Measurements from ENCODE around the gene CMTM2.

Gene CMTM2

DNA sequence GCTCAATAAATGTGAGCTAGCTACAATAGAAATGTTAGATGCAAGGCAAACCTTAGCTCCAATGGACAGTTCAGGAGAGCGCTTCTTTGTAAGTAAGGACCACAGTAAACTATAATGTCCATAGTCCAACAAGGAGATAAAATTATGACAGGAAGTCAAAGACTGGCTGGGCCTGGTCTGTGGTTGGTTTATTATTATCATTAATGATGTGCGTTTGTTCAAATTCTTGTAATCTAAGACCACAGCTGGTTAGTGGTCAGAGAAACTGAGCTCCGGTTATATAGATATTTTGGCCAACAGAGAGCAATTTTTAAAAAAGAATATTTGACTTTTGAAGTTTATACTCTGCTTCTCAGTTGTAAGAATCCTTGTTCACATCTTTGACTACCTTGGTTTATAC lies 4.7 kb upstream of the CMTM2 start:
- no peaks in the 10 kb centered on the region for H3K9me3 ChIP-seq (ENCODE audit: control insufficient read depth, low read length)
- no peak overlapping the region for H3K4me3 ChIP-seq (ENCODE audit: low read length)
- H3K36me3 ChIP-seq (ENCODE audit: control insufficient read depth, insufficient read depth, low read length): no peaks in the 10 kb centered on the region
- H3K4me1 ChIP-seq (ENCODE audit: control insufficient read depth, insufficient read depth, low read length): no peaks in the 10 kb centered on the region
- peaks cover 14% of the 10 kb centered on the region for H3K27me3 ChIP-seq (ENCODE audit: control insufficient read depth, insufficient read depth, low read length)
- H3K9ac ChIP-seq (ENCODE audit: low read length): no peak overlapping the region

GRCh38 chr16:66575060-66575459 lies 4.2 kb upstream of the CMTM2 start:
- Histone ChIP-seq H3K4me3 (ENCODE audit: low read length) (no peak overlapping the region), H3K9ac (ENCODE audit: low read length) (no peak overlapping the region), H3K36me3 (ENCODE audit: control insufficient read depth, insufficient read depth, low read length) (no peaks in the 10 kb centered on the region), H3K27me3 (ENCODE audit: control insufficient read depth, insufficient read depth, low read length) (peaks cover 14% of the 10 kb centered on the region), H3K4me1 (ENCODE audit: control insufficient read depth, insufficient read depth, low read length) (no peaks in the 10 kb centered on the region), H3K9me3 (ENCODE audit: control insufficient read depth, low read length) (no peaks in the 10 kb centered on the region)

GRCh38 chr16:66576296-66576695 lies 3.0 kb upstream of the CMTM2 start:
- no peak overlapping the region for H3K9ac ChIP-seq (ENCODE audit: low read length)
- H3K4me1 ChIP-seq (ENCODE audit: control insufficient read depth, insufficient read depth, low read length): no peaks in the 10 kb centered on the region
- H3K9me3 ChIP-seq (ENCODE audit: control insufficient read depth, low read length): no peaks in the 10 kb centered on the region
- no peak overlapping the region for H3K4me3 ChIP-seq (ENCODE audit: low read length)
- H3K27me3 ChIP-seq (ENCODE audit: control insufficient read depth, insufficient read depth, low read length): peaks cover 14% of the 10 kb centered on the region
- no peaks in the 10 kb centered on the region for H3K36me3 ChIP-seq (ENCODE audit: control insufficient read depth, insufficient read depth, low read length)

DNA sequence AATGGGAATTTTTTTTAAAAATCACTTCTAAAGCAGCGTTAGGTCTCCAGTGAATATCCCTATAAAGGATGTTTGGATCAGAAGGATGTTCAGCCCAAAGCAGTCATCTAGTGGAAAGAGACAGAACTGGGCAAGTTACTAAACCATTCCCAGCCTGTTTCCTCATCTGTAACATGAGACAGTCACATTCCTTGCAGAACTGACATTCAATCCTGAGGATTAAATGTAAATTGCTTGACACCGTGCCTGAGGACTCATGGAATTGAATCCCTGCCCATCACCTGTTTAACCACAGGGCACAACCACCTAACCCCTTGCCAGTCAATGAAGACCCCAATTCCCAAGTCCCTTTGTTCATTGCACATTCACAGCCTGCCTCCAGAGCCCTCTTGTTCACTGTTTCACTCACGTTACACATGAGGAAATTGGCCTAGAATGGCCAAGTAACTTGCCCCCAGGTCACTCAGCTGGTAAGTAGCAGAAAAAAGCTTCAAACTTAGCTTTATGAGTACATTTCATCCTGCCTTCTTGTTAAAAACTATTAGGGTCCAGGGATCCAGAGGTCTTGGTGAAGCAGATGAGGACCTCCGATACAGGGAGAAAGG lies 1.4 kb downstream of the CMTM2 start:
- Histone ChIP-seq H3K36me3 (ENCODE audit: control insufficient read depth, insufficient read depth, low read length) (no peaks in the 10 kb centered on the region), H3K4me3 (ENCODE audit: low read length) (no peak overlapping the region), H3K27me3 (ENCODE audit: control insufficient read depth, insufficient read depth, low read length) (peaks cover 14% of the 10 kb centered on the region), H3K9me3 (ENCODE audit: control insufficient read depth, low read length) (no peaks in the 10 kb centered on the region), H3K9ac (ENCODE audit: low read length) (no peak overlapping the region), H3K4me1 (ENCODE audit: control insufficient read depth, insufficient read depth, low read length) (peaks cover 6% of the 10 kb centered on the region)

DNA sequence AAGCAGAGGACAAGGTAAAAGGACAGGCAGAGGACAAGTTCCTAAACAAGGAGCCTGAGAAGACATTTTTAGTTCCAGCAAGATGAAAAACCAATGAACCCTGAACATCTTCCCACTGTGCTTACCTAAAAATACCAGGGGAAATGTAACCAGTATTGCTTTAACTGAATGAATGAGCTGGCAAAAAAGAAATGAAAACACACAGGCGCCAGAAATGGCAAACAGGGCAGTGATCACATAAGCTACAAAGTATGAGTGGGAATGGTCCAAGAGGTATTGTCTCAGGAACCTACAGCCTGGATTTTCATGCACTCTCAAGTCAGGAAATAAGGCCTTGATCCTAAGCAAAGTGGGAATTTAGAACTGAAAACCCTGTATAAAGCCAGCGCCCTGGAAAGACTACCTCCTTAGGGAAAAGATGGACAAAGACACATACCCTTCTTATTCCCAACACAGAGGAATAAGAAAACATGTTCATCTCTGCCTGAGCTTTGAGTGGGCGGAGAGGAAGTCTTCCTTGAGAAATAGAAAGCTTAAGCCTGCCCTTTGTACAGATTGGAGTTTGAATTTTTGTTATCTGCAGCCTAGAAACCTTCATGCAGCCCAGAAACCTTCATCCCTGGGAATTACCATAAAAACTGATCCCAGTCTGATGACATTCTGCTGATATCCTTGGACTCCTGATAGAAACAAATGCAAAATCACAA lies 2.1 kb downstream of the CMTM2 start:
- Histone ChIP-seq H3K9me3 (ENCODE audit: control insufficient read depth, low read length) (no peaks in the 10 kb centered on the region), H3K27me3 (ENCODE audit: control insufficient read depth, insufficient read depth, low read length) (peaks cover 14% of the 10 kb centered on the region), H3K4me3 (ENCODE audit: low read length) (no peak overlapping the region), H3K36me3 (ENCODE audit: control insufficient read depth, insufficient read depth, low read length) (no peaks in the 10 kb centered on the region), H3K4me1 (ENCODE audit: control insufficient read depth, insufficient read depth, low read length) (peaks cover 6% of the 10 kb centered on the region), H3K9ac (ENCODE audit: low read length) (no peak overlapping the region)

GRCh38 chr16:66585481-66586239 lies 6.4 kb downstream of the CMTM2 start:
- H3K4me3 ChIP-seq (ENCODE audit: low read length): no peak overlapping the region
- H3K9me3 ChIP-seq (ENCODE audit: control insufficient read depth, low read length): no peaks in the 10 kb centered on the region
- no peak overlapping the region for H3K9ac ChIP-seq (ENCODE audit: low read length)
- H3K36me3 ChIP-seq (ENCODE audit: control insufficient read depth, insufficient read depth, low read length): no peaks in the 10 kb centered on the region
- H3K4me1 ChIP-seq (ENCODE audit: control insufficient read depth, insufficient read depth, low read length): peaks cover 6% of the 10 kb centered on the region
- no peaks in the 10 kb centered on the region for H3K27me3 ChIP-seq (ENCODE audit: control insufficient read depth, insufficient read depth, low read length)

- H3K36me3 ChIP-seq (ENCODE audit: control insufficient read depth, insufficient read depth, low read length): no peaks in the 10 kb centered on the region
- H3K4me1 ChIP-seq (ENCODE audit: control insufficient read depth, insufficient read depth, low read length): no peaks in the 10 kb centered on the region
- H3K4me3 ChIP-seq (ENCODE audit: low read length): peak overlapping the region; percentile 7
- H3K9ac ChIP-seq (ENCODE audit: low read length): no peak overlapping the region
- no peaks in the 10 kb centered on the region for H3K9me3 ChIP-seq (ENCODE audit: control insufficient read depth, low read length)
- no peaks in the 10 kb centered on the region for H3K27me3 ChIP-seq (ENCODE audit: control insufficient read depth, insufficient read depth, low read length)
Measured at GRCh38 chr16:66587881-66588600, 8.8 kb downstream of the CMTM2 start.

DNA sequence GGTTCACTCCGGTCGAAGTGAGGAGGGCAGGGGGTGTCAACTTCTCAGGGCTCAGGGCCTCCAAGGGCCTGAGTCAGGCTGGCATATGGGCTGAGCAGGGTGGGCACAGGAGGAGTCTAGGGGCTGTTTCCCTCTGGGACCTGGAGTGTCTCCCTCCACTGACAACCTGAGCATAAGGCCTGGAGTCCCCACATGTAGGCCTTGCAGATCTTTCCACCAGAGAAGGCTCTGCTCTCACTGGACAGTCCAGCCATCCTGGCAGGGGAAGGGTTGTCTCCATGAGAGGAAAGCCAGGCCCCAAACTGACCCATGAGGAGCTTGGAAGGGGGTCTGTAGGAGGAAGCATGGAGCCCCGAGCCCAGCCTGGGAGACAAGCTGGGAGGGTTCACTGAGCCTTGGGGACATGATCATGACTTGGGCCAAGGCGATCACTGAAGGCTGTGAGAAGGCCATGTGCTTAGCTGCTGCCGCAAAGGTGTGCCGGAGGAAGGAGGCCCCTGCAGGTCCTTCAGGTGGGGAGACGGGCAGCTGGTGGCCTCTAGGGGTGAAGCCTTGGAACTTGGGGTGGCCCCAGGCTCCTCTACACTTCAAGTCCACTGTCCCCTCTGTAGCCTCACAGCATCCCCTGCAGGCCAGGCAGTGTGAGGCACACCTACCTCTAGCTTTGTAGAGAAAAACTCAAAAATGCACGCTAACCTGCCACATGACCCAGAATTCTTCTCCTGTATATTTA lies 9.9 kb downstream of the CMTM2 start:
- Histone ChIP-seq H3K9me3 (ENCODE audit: control insufficient read depth, low read length) (no peaks in the 10 kb centered on the region), H3K27me3 (ENCODE audit: control insufficient read depth, insufficient read depth, low read length) (no peaks in the 10 kb centered on the region), H3K9ac (ENCODE audit: low read length) (no peak overlapping the region), H3K36me3 (ENCODE audit: control insufficient read depth, insufficient read depth, low read length) (no peaks in the 10 kb centered on the region), H3K4me1 (ENCODE audit: control insufficient read depth, insufficient read depth, low read length) (no peaks in the 10 kb centered on the region), H3K4me3 (ENCODE audit: low read length) (no peak overlapping the region)

- Histone ChIP-seq H3K27me3 (ENCODE audit: control insufficient read depth, insufficient read depth, low read length) (no peaks in the 10 kb centered on the region), H3K36me3 (ENCODE audit: control insufficient read depth, insufficient read depth, low read length) (no peaks in the 10 kb centered on the region), H3K4me1 (ENCODE audit: control insufficient read depth, insufficient read depth, low read length) (no peaks in the 10 kb centered on the region), H3K4me3 (ENCODE audit: low read length) (no peak overlapping the region), H3K9ac (ENCODE audit: low read length) (no peak overlapping the region), H3K9me3 (ENCODE audit: control insufficient read depth, low read length) (no peaks in the 10 kb centered on the region)
Measured at GRCh38 chr16:66590322-66590721, 11.1 kb downstream of the CMTM2 start.

- no peak overlapping the region for H3K4me3 ChIP-seq (ENCODE audit: low read length)
- H3K9ac ChIP-seq (ENCODE audit: low read length): no peak overlapping the region
- H3K4me1 ChIP-seq (ENCODE audit: control insufficient read depth, insufficient read depth, low read length): no peaks in the 10 kb centered on the region
- H3K9me3 ChIP-seq (ENCODE audit: control insufficient read depth, low read length): no peaks in the 10 kb centered on the region
- no peaks in the 10 kb centered on the region for H3K27me3 ChIP-seq (ENCODE audit: control insufficient read depth, insufficient read depth, low read length)
- H3K36me3 ChIP-seq (ENCODE audit: control insufficient read depth, insufficient read depth, low read length): no peaks in the 10 kb centered on the region
Measured at GRCh38 chr16:66591018-66591417, 11.8 kb downstream of the CMTM2 start.

DNA sequence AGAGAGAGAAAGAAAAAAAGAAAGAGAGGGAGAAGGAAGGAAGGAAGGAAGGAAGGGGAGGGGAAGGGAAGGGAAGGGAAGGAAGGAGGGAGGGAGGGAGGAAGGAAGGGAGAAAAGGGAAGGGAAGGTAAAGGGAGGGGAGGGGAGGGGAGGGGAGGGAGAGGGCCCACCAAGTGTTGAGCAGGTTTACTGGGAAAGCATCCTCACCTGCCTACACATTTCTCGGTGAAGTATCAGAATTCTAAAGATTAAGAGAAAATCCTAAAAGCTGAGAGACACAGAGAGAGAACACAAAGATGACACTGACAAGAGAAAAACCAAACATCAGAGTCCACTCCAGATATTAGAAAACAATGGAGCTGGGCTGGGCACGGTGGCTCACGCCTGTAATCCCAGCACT lies 13.0 kb downstream of the CMTM2 start:
- Histone ChIP-seq H3K4me3 (ENCODE audit: low read length) (no peak overlapping the region), H3K36me3 (ENCODE audit: control insufficient read depth, insufficient read depth, low read length) (no peaks in the 10 kb centered on the region), H3K9me3 (ENCODE audit: control insufficient read depth, low read length) (no peaks in the 10 kb centered on the region), H3K27me3 (ENCODE audit: control insufficient read depth, insufficient read depth, low read length) (no peaks in the 10 kb centered on the region), H3K4me1 (ENCODE audit: control insufficient read depth, insufficient read depth, low read length) (no peaks in the 10 kb centered on the region), H3K9ac (ENCODE audit: low read length) (no peak overlapping the region)
